Measurements from ENCODE around the gene PTGES2.
"Not testable (repeated sequence)": the region's sequence is repeated elsewhere in the genome, so short reads cannot be mapped to it uniquely, and the experiment has no call there.

Gene PTGES2

GRCh38 chr9:128118472-128118857 lies 9.1 kb downstream of the PTGES2 start:
- no peak for DNase-seq

GRCh38 chr9:128117613-128118471 lies 9.7 kb downstream of the PTGES2 start:
- peak; percentile 21 for DNase-seq

GRCh38 chr9:128116104-128117083 lies 11.1 kb downstream of the PTGES2 start:
- DNase-seq: no peak

- no peak for DNase-seq
Measured at GRCh38 chr9:128115187-128116103, 12.1 kb downstream of the PTGES2 start.

- no peak for DNase-seq
Measured at GRCh38 chr9:128114326-128115186, 13.0 kb downstream of the PTGES2 start.

- no peak for DNase-seq
Measured at GRCh38 chr9:128113526-128114325, 13.8 kb downstream of the PTGES2 start.

GRCh38 chr9:128111726-128112125 lies 15.8 kb downstream of the PTGES2 start:
- DNase-seq: not testable (repeated sequence)

GRCh38 chr9:128109050-128109709 lies 18.3 kb downstream of the PTGES2 start:
- DNase-seq: no peak

GRCh38 chr9:128108269-128109049 lies 19.1 kb downstream of the PTGES2 start:
- DNase-seq: no peak

GRCh38 chr9:128107468-128108268 lies 19.9 kb downstream of the PTGES2 start:
- no peak for DNase-seq

GRCh38 chr9:128106940-128107467 lies 20.5 kb downstream of the PTGES2 start:
- no peak for DNase-seq

- DNase-seq: no peak
Measured at GRCh38 chr9:128106181-128106939, 21.2 kb downstream of the PTGES2 start.

- DNase-seq: no peak
Measured at GRCh38 chr9:128105538-128106175, 21.9 kb downstream of the PTGES2 start.

GRCh38 chr9:128104171-128104618 lies 23.3 kb downstream of the PTGES2 start:
- no peak for DNase-seq

GRCh38 chr9:128103589-128103962 lies 24.0 kb downstream of the PTGES2 start:
- no peak for DNase-seq

- no peak for DNase-seq
Measured at GRCh38 chr9:128102861-128103588, 24.5 kb downstream of the PTGES2 start.

Measured in NCI-H187 treated with DMSO at 0.1 percent for 48 hours (cell line).